Left ventricle myocardium inferior (tissue), 1 donor: ENCODE measurements around the gene LARP1B. TPM values are rescaled to one million over a fixed set of nuclear protein-coding genes. Genes with fewer than 3 reads are reported as not detected.
A peak's percentile ranks its signal among the peaks of the same experiment; 100 is the strongest.
"Not testable (repeated sequence)": the region's sequence is repeated elsewhere in the genome, so short reads cannot be mapped to it uniquely, and the experiment has no call there.

Source experiments
- DNase-seq: peaks from one replicate; pipeline ENCODE4 v3.0.0-alpha.2; 2020
- H3K27ac ChIP-seq: fragments of 200-600 bp; replicated peaks from 2 replicates; pipeline ENCODE4 v1.8.0; 2021
- H3K27me3 ChIP-seq: fragments of 200-600 bp; 2 replicates; pipeline ENCODE4 v1.8.0; 2021; ENCODE audit warnings: low read depth
- H3K36me3 ChIP-seq: fragments of 200-600 bp; 2 replicates; pipeline ENCODE4 v1.8.0; 2021
- H3K4me1 ChIP-seq: fragments of 200-600 bp; 2 replicates; pipeline ENCODE4 v1.8.0; 2021
- H3K4me3 ChIP-seq: fragments of 200-600 bp; 2 replicates; pipeline ENCODE4 v1.8.0; 2021; ENCODE audit warnings: mild to moderate bottlenecking, moderate library complexity
- H3K9me3 ChIP-seq: fragments of 200-600 bp; replicated peaks from 2 replicates; pipeline ENCODE4 v1.8.0; 2021
- CTCF ChIP-seq: fragments of 200-600 bp; IDR thresholded peaks from 2 replicates; pipeline ENCODE4 v1.8.0; 2021; ENCODE audit warnings: antibody characterized with exemption, mild to moderate bottlenecking, borderline replicate concordance
- intact Hi-C: fragments of 100-400 bp; cut with micrococcal nuclease; formaldehyde crosslinking; loops from one replicate; pipeline ENCODE4 v1.11.0; 2022
- long read RNA-seq: library from polyadenylated mRNA; unstranded; transcript quantifications from one replicate; pipeline ENCODE4 v2.0.0, GENCODE V29; 2021
- total RNA-seq: library from RNA; stranded (reverse); fragmentation: NEBNext Ultra II Directional; extraction: Animal tissue kit (Norgen Biotek cat#: 25700); gene quantifications from one replicate; pipeline ENCODE4 v1.2.1, GENCODE V29; 2021
- donor health status: DM: no; HTN: yes; CAD: no; lungs with severe emphysema.

The LARP1B gene
- 16.1 TPM for total RNA-seq
- long read RNA-seq, transcript LARP1B-211 (10 exons, 2,563 nt): major isoform, 15 of 44 reads
- long read RNA-seq, partial matches to known transcripts: 5 of 44 reads
- long read RNA-seq, other reads (novel, unspliced or antisense): 19 of 44 reads

GRCh38 chr4:128060699-128061565 is at the start of gene LARP1B:
LARP1B (plus strand) TSS chr4:128061312; CDS start chr4:128074952, 13,640 bp downstream.
- Histone ChIP-seq H3K27me3 (no peaks in the 10 kb centered on the region), H3K4me1 (peaks cover 23% of the 10 kb centered on the region), H3K27ac (peak within 1 kb of the TSS; percentile 98), H3K9me3 (no peaks in the 10 kb centered on the region), H3K4me3 (peak within 1 kb of the TSS; percentile 91), H3K36me3 (no peaks in the 10 kb centered on the region)
- DNase-seq: peak; percentile 96
- no peak for TF ChIP-seq CTCF
- intact Hi-C loops: no loop called here

GRCh38 chr4:128025319-128025718 is 35.8 kb upstream of the LARP1B start:
- Histone ChIP-seq H3K27me3 (no peaks in the 10 kb centered on the region), H3K36me3 (peaks cover 94% of the 10 kb centered on the region), H3K4me3 (no peak overlapping the region), H3K9me3 (no peaks in the 10 kb centered on the region), H3K27ac (no peak overlapping the region), H3K4me1 (no peaks in the 10 kb centered on the region)
- intact Hi-C loops: no loop called here
- no peak for TF ChIP-seq CTCF
- DNase-seq: no peak

- peaks cover 73% of the 10 kb centered on the region for H3K36me3 ChIP-seq
Measured at GRCh38 chr4:128029907-128030306, 31.2 kb upstream of the LARP1B start.

GRCh38 chr4:128031756-128032384 is 29.2 kb upstream of the LARP1B start:
- no peak overlapping the region for H3K4me3 ChIP-seq
- no peaks in the 10 kb centered on the region for H3K9me3 ChIP-seq
- TF ChIP-seq CTCF: no peak
- no peaks in the 10 kb centered on the region for H3K27me3 ChIP-seq
- DNase-seq: no peak
- peaks cover 65% of the 10 kb centered on the region for H3K36me3 ChIP-seq
- no peaks in the 10 kb centered on the region for H3K4me1 ChIP-seq
- no peak overlapping the region for H3K27ac ChIP-seq
- intact Hi-C loops: no loop called here

More at GRCh38 chr4:128029907-128030306, 31.2 kb upstream of the LARP1B start:
- no peak for DNase-seq
- no peaks in the 10 kb centered on the region for H3K4me1 ChIP-seq
- H3K9me3 ChIP-seq: no peaks in the 10 kb centered on the region
- no peak for TF ChIP-seq CTCF
- H3K4me3 ChIP-seq: no peak overlapping the region
- H3K27ac ChIP-seq: no peak overlapping the region
- H3K27me3 ChIP-seq: no peaks in the 10 kb centered on the region
- intact Hi-C loops: no loop called here

- no peak overlapping the region for H3K27ac ChIP-seq
- no peaks in the 10 kb centered on the region for H3K9me3 ChIP-seq
- H3K4me1 ChIP-seq: no peaks in the 10 kb centered on the region
- H3K27me3 ChIP-seq: no peaks in the 10 kb centered on the region
- peaks cover 12% of the 10 kb centered on the region for H3K36me3 ChIP-seq
- DNase-seq: no peak
- no peak overlapping the region for H3K4me3 ChIP-seq
- no peak for TF ChIP-seq CTCF
- intact Hi-C loops: no loop called here
Measured at GRCh38 chr4:128039568-128039967, 21.5 kb upstream of the LARP1B start.

GRCh38 chr4:128047019-128047418 is 14.1 kb upstream of the LARP1B start:
- H3K27ac ChIP-seq, H3K36me3 ChIP-seq, H3K9me3 ChIP-seq, H3K4me1 ChIP-seq, H3K4me3 ChIP-seq, intact Hi-C loops, DNase-seq, H3K27me3 ChIP-seq: not testable (repeated sequence)

- H3K4me1 ChIP-seq, intact Hi-C loops, H3K27ac ChIP-seq, H3K27me3 ChIP-seq, H3K36me3 ChIP-seq, DNase-seq, H3K9me3 ChIP-seq, H3K4me3 ChIP-seq: not testable (repeated sequence)
Measured at GRCh38 chr4:128047514-128047913, 13.6 kb upstream of the LARP1B start.

GRCh38 chr4:128051229-128051628 is 9.9 kb upstream of the LARP1B start:
- H3K4me3 ChIP-seq, H3K27me3 ChIP-seq, H3K4me1 ChIP-seq, H3K27ac ChIP-seq, DNase-seq, H3K36me3 ChIP-seq, H3K9me3 ChIP-seq, intact Hi-C loops: not testable (repeated sequence)
